ENCODE results near the gene PCK1. TPM values are rescaled to one million over a fixed set of nuclear protein-coding genes. Genes with fewer than 3 reads are reported as not detected.

PCK1 gene
- total and polyA plus RNA-seq, 2 donors (not counting 3 experiments of a cell fraction or from before 2014, with no cell fraction given), result not detected

DNA sequence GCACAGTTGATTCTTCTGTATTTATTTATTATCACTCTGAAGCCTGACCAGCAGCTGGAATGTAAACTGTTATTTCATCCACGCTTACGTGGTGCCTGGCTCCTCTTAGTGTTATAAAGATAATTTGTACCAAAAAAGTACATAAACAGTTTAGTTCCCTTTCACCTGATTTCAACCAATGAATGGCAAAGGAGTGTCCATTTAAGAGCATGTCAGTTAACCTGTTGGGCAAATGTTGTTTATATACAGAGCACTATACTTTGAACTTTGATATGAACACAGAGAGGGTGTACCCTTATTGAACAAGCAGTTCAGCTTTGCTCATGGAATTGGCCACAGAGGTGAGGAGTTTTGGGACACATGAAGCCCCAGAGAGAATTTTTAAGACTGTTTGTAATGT lies 28.8 kb upstream of the PCK1 start:
- Histone ChIP-seq H3K79me2 (ENCODE audit: control insufficient read depth, insufficient read depth, low read length) (no peaks in the 10 kb centered on the region), H3K9me3 (replicated peaks; ENCODE audit: control insufficient read depth, insufficient read depth, low read length) (no peaks in the 10 kb centered on the region), H3K4me2 (ENCODE audit: insufficient read depth, low read length) (no peak overlapping the region), H3K9ac (replicated peaks; ENCODE audit: extremely low read depth, insufficient read depth, low read length) (no peak overlapping the region), H2AFZ (ENCODE audit: low read depth, low read length) (no peak overlapping the region), H3K27ac (ENCODE audit: insufficient read depth, low read depth, low read length) (no peak overlapping the region), H3K4me1 (ENCODE audit: control insufficient read depth, extremely low read depth, insufficient read depth, low read length) (no peaks in the 10 kb centered on the region), H3K4me3 (replicated peaks in 1 of 3; ENCODE audit: insufficient read depth in 1 of 3, low read depth in 1 of 3, low read length in 3 of 3) (no peak overlapping the region), H3K9me1 (replicated peaks; ENCODE audit: control insufficient read depth, extremely low read depth, insufficient read depth, low read length) (no peaks in the 10 kb centered on the region), H3K36me3 (ENCODE audit: control insufficient read depth in 2 of 2, extremely low read depth in 1 of 2, insufficient read depth in 2 of 2, low read length in 2 of 2) (no peaks in the 10 kb centered on the region), H4K20me1 (replicated peaks; ENCODE audit: control insufficient read depth, extremely low read depth, insufficient read depth, low read length) (no peaks in the 10 kb centered on the region), H3K27me3 (ENCODE audit: control insufficient read depth in 2 of 2, insufficient read depth in 2 of 2, low read length in 2 of 2) (peaks cover 0 to 1% of the 10 kb centered on the region in 2 experiments)
- FAIRE-seq (no peak), DNase-seq (ENCODE audit: low read depth, low spot score) (no peak)
- ChIA-PET CTCF (no interaction called here), POLR2A (no interaction called here)
- no TSS peak for BruUV-seq (replicated peaks)
- dilution Hi-C loops (cut with MboI; ENCODE audit: extremely low pct_ligation_motif_present, low sequenced_read_pairs), result no loop called here
- TF ChIP-seq MYC (IDR thresholded peaks at IDR 0.05; ENCODE audit: low read depth, low read length) (no peak), JUN (IDR thresholded peaks at IDR 0.05; ENCODE audit: borderline replicate concordance, insufficient read depth, insufficient read length, low read depth) (no peak), POLR2A (IDR thresholded peaks at IDR 0.05; ENCODE audit: low read depth, low read length) (no peak), FOS (IDR thresholded peaks at IDR 0.05; ENCODE audit: borderline replicate concordance, insufficient read depth, low read length) (no peak), POLR2AphosphoS5 (IDR thresholded peaks at IDR 0.05; ENCODE audit: insufficient read depth, low read depth, low read length) (no peak), GATA2 (IDR thresholded peaks at IDR 0.05; ENCODE audit: insufficient read depth, insufficient read length, low read depth, low read length) (no peak), EZH2 (IDR thresholded peaks at IDR 0.05; ENCODE audit: borderline replicate concordance, low read depth, low read length, severe bottlenecking) (no peak)
- TF ChIP-seq, protein P1, sequence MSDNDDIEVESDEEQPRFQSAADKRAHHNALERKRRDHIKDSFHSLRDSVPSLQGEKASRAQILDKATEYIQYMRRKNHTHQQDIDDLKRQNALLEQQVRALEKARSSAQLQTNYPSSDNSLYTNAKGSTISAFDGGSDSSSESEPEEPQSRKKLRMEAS (IDR thresholded peaks at IDR 0.05; ENCODE audit: insufficient read depth, insufficient read length), result no peak
- TF ChIP-seq, protein P2, sequence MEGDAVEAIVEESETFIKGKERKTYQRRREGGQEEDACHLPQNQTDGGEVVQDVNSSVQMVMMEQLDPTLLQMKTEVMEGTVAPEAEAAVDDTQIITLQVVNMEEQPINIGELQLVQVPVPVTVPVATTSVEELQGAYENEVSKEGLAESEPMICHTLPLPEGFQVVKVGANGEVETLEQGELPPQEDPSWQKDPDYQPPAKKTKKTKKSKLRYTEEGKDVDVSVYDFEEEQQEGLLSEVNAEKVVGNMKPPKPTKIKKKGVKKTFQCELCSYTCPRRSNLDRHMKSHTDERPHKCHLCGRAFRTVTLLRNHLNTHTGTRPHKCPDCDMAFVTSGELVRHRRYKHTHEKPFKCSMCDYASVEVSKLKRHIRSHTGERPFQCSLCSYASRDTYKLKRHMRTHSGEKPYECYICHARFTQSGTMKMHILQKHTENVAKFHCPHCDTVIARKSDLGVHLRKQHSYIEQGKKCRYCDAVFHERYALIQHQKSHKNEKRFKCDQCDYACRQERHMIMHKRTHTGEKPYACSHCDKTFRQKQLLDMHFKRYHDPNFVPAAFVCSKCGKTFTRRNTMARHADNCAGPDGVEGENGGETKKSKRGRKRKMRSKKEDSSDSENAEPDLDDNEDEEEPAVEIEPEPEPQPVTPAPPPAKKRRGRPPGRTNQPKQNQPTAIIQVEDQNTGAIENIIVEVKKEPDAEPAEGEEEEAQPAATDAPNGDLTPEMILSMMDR (IDR thresholded peaks at IDR 0.05; ENCODE audit: extremely low read depth in 1 of 2, insufficient read depth in 1 of 2, low read depth in 1 of 2, low read length in 2 of 2), result no peak
- intact Hi-C loops (cut with micrococcal nuclease), result no loop called here

Data from endothelial cell of umbilical vein (primary cell).